HG03135 (cell line): ENCODE results near the gene GALC.

Experiments
- ATAC-seq: cut with Tn5 transposase; IDR thresholded peaks from one replicate; pipeline ENCODE4 v1.9.1; 2021; ENCODE audit warnings: mild to moderate bottlenecking, moderate library complexity; ENCODE audit not compliant: unreplicated experiment

GALC gene

DNA sequence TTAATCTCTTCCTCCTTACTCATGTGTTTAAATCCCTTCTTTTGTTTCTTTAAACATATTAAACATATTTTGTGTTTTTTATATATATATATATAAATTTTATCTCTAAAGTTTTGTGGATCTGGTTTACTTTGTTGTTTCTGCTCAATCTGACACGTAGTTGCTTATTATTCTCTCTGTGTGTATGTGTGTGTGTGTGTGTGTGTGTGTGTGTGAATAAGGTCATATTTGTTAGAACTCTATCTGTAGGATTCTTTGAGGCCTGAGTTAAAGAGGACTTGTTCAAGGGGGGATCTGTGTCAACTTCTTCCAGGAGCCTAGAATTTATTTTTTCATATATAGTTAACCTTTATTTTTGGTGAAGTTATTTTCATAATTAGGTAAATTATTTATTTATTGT is 14.6 kb upstream of the GALC start:
- no peak for ATAC-seq

DNA sequence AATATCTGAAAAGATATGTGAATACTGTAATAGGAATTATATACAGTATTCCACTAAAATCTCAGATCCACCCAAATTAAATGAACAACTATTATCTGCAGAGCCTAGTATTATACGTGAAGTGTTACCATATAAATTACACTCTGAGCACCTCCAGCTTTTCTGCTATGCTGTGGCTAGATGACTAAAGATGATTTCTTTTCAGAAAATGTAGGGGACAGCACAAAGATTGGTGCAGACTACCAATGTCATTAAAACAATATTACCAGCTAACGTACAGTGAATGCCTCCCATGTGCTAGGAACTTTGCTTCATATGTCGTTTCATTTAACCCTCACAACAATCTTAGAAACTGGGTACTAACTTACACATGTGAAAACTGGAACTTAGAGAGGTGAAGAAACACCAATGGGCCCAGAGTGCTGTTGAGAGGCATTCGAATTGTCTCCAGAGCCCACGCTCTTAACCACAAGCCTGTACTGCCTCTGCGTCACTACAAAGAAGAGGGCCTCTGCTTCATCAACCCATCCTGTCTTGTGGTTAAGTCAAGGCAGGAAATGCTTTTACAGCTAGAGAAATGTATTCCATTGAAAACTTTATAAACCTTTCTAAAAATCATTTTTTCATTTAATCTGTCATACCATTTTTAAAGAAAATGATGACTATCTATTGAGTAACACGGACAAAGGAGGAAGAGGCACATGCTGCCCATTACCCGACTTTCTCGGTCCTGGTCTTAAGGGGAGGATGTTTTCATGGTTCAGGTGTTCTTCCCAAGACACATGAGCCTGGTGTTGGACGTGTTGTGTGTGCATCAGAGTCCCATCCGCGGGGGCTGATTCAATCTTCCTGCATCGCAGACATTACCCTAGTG is 13.2 kb upstream of the GALC start:
- peak; percentile 77 for ATAC-seq

DNA sequence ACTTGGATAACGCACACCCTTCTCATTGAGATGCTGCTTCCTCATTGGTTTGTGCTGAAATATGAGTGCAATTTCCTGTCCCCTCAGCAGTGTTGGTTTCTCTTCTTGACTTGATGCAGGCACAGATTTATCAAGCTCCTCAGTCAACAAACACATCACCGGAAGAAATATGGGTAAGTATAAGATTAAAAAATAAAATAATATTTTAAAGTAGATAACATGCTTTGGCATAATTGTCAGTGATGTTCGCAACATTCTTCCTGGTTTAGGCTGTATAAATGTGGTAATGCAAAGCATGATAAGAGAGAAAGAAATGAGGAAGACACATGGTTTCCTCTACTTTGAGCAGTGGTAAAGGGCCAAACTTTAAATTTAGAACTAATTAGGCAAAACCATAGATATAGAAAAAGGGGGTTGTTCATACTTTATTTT is 12.1 kb upstream of the GALC start, which contains the start of gene GPR65:
Gene GPR65 (plus strand): TSS at position 86 of the 432 bp plus-strand sequence. CDS start 5,713 bp downstream, outside the sequence.
- peak; percentile 73 for ATAC-seq

DNA sequence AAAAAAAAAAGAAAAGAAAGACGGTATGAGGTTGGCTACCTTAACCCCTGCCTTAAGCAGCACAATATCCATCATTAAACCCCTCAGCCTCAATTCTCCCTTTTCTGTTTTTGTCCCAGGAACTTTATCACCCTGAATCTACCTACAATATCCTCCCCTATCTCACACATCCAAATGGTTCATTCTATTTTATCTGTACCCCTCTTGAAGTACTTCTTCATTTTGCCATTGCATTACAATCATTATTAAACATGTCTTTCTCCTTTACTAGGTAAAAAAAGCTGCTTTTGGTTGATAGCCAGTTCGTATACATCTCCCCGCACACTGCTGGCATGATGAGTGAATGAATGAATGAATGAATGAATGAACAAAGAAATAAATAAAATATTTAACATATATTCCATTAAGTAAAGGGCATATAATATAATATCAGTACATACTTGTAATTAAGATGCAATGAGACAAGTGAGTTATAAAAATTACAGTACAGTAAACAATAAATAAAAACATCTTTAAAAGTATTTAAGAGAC is 11.6 kb upstream of the GALC start:
- ATAC-seq, result no peak

DNA sequence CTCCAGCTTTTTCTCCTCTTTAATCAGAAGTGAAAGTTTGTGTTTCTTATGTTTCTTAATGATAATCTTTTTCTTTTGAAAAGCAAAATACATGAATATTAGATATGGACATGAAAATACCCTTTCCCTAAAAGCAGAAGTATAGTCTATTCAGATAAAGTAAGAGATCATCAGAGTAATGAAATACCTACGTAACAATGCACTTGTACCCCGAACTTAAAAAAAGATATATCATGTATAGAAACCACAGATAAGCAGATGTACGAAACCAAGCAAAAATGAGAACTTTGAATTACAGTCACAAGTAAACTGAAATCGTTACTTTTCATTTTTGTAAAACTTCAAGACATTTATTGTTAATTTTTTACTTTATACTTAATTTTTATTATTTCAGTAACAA is 10.4 kb upstream of the GALC start:
- no peak for ATAC-seq

DNA sequence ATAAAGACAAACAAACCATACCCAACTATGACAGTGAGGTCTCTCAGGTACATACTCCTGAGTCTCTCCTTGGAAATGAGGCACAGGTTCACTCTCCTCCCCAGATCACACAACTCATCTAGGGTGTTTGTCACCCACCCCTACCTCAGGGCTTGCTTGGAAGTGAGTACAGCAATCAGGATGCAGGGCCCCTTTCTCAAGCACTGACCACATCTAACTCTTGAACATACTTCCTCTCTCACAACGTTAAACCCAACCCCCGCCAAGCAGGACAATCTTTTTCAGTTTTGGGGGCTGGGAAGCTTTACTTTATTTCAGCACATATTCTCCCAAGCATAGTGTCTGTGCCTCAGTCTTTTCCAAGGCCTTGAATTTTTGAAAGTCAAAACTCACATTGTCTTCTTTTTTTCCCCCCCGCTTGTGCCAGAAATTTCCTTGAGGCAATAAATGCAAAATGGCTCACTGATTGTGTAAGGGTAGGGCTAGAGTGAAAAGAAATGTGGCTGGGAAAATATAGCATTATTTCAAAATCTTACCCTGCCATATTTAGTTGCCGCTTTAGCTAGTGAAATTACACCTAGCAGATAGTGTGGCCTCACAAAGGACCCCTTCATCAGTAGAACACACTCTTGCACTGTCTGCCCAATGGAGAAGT is 9.6 kb upstream of the GALC start:
- no peak for ATAC-seq

DNA sequence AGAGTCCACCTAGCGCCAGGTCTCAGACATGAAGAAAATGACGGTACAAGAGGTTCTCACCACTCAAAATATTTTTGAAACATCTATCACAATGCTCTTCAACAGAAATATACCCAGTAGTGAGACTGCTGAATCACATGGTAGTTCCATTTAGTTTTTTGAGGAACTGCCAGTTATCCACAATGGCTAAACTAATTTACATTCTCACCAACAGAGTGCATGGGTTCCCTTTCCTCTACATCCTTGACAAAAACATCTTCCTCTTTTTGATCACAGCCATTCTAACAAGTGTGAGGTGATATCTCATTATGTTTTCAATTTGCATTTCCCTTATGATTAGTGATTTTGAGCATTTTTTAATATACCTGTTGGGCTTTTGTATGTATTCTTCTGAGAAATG is 6.3 kb upstream of the GALC start:
- no peak for ATAC-seq

DNA sequence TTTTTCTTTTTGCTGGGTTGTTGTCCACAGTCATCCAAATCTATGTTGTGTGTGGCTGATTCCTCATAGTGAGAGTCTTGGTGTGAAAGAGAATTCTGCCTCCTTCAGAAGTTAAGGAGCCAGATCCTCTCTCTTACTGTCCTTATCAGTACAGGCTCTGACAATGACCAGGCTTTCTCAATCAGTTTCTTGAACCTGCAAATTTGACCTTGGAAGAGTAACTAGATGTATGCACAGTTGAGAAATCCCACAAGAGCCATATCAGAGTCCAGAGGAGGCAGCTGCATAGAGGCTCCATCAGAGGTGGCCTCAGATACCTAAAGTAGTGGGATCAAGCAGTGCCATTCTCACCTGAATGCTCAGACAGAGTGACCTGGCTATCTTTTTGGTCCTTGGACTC is 5.5 kb upstream of the GALC start:
- ATAC-seq, result no peak

DNA sequence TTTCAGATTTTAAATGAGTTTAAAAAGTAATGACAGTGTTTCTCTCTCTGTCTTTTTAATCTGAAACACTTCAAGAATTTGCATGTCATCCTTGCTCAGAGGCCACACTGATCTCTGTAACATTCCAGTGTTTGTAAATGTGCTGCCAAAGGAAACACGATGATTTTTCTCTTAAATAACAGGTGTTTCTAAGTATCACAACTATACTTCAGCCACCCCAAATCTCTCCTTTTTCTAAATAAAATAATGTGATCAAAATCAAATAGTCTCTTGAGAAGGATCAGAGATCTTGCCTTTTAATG is 3.3 kb upstream of the GALC start:
- ATAC-seq, result no peak

DNA sequence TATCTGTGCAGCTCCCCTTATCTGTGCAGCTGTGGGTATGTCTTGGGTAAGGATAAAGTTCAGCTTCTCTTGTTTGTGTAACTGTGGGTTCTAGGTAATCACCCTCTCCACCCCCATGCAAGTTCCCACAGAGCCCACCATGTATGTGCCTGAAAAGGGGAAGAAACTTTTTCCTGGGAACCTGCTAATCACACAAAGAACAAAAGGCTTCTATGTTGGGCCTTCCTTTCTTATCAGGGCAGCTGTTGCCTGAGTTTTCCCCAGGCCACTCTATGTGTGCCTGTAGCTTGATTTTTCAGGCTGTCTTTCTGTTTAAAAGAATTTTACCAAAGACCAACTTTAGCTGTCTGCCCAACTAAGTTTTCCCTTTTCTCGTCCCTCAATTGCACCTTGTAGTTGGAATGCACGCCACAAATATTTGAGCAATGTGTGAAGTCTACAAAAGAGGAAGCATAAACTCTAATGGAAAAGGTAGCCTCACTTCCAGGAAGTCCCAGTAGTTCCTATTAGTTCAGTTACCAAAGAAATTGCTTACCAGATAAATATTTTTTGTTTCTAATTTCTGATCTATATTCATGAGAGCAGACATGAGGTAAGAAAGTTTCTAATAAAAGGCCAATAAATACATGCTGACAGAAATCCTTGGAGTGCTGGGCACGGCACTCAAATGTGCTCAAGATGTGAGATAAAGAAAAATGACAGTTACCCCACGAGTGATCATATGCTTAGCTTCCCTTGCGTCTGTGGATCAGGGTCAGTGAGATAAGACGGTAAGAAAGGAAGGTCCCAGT is 2.7 kb upstream of the GALC start:
- ATAC-seq, result no peak

DNA sequence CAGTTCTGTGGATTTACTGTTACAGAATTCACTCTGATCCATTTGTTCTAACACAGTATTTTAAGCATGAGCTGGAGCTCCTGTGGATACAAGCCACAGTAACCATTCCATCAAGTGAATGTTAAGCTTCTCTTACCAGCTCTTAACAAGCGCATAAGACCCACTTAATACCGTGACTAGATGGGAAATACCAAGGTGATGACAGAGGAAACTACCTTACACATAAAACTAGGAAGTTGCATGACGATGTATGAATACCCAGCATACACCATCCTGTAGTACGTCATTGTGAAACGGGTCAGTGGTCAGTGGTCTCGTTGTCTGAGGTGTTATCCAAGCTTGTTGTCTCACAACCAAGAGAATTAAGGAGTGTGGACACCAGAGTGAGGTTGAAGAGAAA is 2.0 kb upstream of the GALC start:
- ATAC-seq, result no peak

DNA sequence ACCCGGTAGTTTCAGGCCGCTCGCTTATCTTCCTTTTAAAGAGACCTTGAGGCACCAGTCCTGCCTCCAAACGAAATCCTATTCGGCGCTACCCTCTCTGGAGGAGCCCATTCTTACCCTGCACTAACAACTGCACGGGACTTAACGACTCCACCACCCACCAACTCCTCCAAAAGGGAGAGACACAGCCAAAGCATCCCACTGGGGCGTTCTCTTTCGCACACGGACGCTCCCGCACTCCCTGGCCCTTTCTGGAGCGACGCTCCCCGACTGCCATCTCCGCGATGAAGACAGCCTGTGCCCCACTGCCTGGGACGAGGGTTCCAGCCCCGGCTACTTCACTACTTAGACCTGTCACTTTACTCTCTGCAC is 650 bp downstream of the GALC start:
- no peak for ATAC-seq

DNA sequence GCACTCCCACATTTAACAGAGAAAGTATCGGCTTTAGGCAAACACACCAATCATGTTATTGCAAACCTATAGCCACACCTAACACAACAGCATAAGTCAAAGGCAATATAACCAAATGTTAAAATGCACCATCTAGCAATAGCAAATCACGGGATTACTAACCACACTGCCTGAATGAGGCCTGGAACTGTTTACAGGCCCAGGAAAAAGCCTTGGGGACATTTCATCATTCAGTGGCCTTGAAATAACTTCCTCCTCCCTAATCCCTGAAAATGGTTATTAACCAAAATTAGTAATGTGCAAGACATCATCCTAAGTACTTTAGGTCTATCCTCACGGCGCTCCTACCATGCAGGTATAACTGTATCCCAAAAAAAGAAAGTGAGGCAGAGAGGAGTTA is 2.3 kb downstream of the GALC start:
- no peak for ATAC-seq

DNA sequence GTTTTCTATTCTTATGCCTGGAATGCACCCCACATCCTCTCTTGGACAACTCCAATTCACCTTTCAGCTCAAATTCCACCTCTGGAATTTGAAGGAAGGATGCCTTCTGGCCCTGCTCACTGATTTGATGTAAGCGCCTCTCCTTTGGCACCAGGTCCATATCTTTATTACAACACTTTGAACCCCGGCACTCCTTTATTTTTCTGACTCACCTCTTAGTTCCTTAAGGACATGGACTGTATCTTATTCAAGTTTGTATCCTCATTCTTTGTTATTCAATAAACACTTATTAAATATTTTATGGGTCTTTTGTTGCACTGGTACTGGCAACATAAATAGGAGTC is 3.1 kb downstream of the GALC start:
- ATAC-seq, result no peak

DNA sequence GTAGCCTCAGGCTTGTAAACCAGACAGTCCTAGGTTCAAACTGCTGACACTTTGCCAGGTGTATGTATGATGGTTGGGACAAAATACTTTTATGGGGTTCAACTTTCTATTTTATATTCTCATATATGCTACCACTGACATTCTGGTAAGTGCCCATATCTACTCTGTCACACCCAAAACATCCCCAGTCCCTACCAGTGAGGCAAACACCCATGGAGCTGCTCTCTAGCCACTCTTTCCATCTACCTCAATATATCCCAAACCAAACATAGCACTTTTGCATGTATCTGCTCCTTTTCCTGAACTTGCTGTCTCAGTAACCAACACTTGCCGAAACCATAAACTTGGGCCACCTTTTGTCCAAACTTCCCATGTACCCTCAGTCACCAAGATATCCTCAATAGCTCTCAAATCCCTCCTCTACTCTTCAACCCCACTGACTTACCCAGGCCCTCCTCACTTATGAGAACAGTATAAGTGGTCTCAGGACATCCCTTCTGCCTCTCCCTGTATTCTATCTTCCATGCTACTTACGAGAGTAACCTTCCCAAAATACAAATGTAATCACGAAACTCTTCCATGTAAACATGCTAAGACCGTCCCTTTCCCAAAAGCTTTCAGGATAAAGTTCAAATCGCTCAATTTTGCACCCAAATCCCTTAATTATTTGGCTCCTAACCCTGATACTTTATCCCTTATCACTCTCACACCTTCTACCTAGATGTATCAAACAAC is 3.6 kb downstream of the GALC start:
- ATAC-seq, result no peak

DNA sequence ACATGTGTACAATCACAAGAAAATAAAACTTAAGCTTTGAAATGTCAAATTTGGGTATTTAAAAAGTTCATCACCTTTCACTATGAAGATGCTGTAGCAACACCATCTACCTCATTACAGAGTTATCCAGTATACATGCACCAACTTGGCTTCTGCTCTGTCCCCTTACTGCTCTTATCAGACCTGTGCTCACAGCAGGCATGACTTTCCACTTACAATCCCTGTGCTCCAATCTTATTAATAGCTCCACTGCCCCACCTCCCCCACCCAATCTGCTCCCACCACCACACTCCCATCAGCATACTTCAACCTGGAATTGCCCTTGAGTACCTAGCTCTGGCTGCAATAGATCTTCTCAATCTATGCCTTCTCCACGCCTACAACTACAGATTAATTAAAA is 13.3 kb downstream of the GALC start:
- ATAC-seq, result no peak

DNA sequence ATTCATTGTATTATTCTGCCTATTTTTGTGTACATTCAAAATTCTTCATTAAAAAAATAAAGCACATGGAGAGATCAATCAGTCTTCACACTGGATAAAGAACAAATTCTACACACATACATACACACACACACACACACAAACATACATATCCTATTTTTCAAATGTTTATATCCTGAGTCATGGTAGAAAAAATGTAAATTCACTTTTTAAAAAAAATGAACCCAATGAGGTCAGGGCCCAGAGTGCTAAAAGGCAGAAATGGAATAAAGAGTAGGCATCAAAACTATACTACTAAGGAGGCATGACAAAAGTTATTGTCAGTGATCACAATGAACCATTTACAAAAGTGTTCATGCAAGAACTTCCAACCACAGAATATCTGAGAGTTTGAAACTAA is 17.3 kb downstream of the GALC start:
- ATAC-seq, result no peak

DNA sequence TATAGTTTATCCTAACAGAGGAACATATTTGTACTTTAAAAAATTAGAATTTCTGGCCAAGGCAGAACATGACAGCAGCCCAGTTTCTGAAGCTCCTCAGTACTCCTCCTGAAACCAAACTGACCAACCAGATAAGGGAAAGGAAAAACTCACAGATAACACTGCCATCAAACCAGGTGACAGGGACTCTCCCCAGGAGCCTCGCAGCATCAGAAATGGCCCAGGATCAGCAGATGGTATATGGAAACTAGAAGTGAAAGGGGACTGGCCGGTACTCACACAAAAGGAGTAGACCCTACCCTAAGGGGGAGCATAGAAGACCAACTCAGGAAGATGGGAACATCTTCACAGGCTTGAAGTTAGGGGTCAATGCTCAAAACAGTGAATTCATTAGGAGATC is 22.0 kb downstream of the GALC start:
- ATAC-seq, result no peak

DNA sequence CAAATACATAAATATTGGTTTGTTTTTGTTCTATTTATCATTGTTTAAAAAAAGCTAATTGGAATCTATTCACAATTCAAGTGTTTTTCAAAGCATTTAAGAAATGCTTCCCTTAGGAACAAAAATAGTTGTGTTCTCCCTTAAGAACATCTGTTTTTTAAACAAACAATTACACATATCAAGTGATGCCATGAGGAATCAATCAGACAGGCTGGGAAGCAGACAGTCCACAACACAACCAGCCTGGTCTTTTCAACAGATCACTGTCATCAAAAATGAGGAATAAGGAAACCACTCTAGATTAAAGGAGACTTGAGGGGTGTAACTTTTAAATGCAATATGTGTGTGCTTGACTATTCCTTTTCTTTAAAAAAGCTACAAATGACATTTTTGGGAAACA is 25.5 kb downstream of the GALC start:
- ATAC-seq, result no peak

DNA sequence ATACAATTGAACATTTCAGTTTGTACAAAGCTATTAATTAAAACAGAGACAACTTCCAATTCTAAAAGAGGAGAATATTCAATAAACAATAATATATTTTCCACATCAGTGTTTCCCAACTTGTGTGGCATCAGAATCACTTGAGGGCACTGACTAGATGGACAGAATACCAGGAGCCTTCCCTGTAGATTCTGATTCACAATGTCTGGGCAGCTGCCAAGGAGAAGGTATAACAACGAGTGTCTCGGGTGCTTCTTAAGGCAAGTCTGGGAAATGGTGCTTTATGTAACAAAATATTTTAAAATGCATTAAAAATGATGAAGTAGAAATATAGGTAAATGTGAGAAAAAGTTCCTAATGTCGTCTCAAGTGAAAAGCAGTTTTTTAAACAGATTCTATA is 26.2 kb downstream of the GALC start:
- ATAC-seq, result no peak

DNA sequence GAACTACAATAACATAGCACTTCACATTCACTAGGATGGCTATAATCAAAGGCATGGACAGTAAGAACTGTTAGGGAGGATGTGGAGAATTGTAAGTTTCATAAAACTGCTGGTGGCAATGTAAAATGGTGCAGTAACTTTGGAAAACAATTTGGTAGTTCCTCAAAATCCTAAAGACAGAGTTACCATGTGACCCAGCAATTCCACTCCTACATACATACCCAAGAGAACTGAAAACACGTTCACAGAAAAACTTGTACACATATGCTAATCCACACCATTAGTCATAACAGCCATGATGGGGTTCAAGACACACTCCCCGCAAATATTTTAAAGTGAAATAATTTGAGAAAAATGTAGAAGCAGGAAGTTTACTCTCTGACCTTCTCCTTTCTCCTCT is 31.7 kb downstream of the GALC start:
- no peak for ATAC-seq
